HG03060 (cell line): ENCODE measurements around the gene PYROXD2.
"Not testable (repeated sequence)": the region's sequence is repeated elsewhere in the genome, so short reads cannot be mapped to it uniquely, and the experiment has no call there.

Experiments used
- ATAC-seq: cut with Tn5 transposase; IDR thresholded peaks from one replicate; pipeline ENCODE4 v1.9.1; 2021; ENCODE audit warnings: low read depth, moderate number of reproducible peaks; ENCODE audit not compliant: unreplicated experiment

The PYROXD2 gene

GRCh38 chr10:98396096-98397063 lies 18.6 kb downstream of the PYROXD2 start:
- ATAC-seq: no peak

- no peak for ATAC-seq
Measured at GRCh38 chr10:98394851-98395440, 20.0 kb downstream of the PYROXD2 start.

GRCh38 chr10:98391578-98391991 lies 23.4 kb downstream of the PYROXD2 start:
- ATAC-seq: no peak

GRCh38 chr10:98391065-98391464 lies 23.9 kb downstream of the PYROXD2 start:
- ATAC-seq: no peak

GRCh38 chr10:98390406-98390805 lies 24.6 kb downstream of the PYROXD2 start:
- no peak for ATAC-seq

- no peak for ATAC-seq
Measured at GRCh38 chr10:98389398-98389797, 25.6 kb downstream of the PYROXD2 start.

- ATAC-seq: no peak
Measured at GRCh38 chr10:98388101-98388655, 26.8 kb downstream of the PYROXD2 start.

GRCh38 chr10:98384531-98385133 lies 30.4 kb downstream of the PYROXD2 start:
- ATAC-seq: no peak

- ATAC-seq: no peak
Measured at GRCh38 chr10:98383869-98384268, 31.1 kb downstream of the PYROXD2 start.

GRCh38 chr10:98383134-98383667 lies 31.8 kb downstream of the PYROXD2 start:
- not testable (repeated sequence) for ATAC-seq

GRCh38 chr10:98382691-98383101 lies 32.3 kb downstream of the PYROXD2 start:
- ATAC-seq: no peak

- no peak for ATAC-seq
Measured at GRCh38 chr10:98380493-98381339, 34.3 kb downstream of the PYROXD2 start.

GRCh38 chr10:98378722-98379121 lies 36.3 kb downstream of the PYROXD2 start:
- ATAC-seq: no peak

GRCh38 chr10:98377536-98377935 lies 37.4 kb downstream of the PYROXD2 start:
- ATAC-seq: no peak

- ATAC-seq: no peak
Measured at GRCh38 chr10:98377001-98377400, 38.0 kb downstream of the PYROXD2 start.

GRCh38 chr10:98376485-98376884 lies 38.5 kb downstream of the PYROXD2 start:
- ATAC-seq: no peak

GRCh38 chr10:98374217-98374985 lies 40.6 kb downstream of the PYROXD2 start:
- no peak for ATAC-seq

- no peak for ATAC-seq
Measured at GRCh38 chr10:98373260-98374040, 41.5 kb downstream of the PYROXD2 start.
